B cell (primary cell): ENCODE data around the gene CISH. TPM values are rescaled to one million over a fixed set of nuclear protein-coding genes. Genes with fewer than 3 reads are reported as not detected.

Experiments used
- ATAC-seq: fragments of 200-7000 bp; cut with Tn5 transposase; one replicate; pipeline ENCODE4 v1.10.0; 2021; ENCODE audit warnings: low read depth, mild to moderate bottlenecking, moderate number of reproducible peaks, moderate library complexity
- CTCF ChIA-PET: fragments of 350-600 bp; sonication (Branson Sonifier 250); formaldehyde crosslinking; loops from one replicate; lab custom pipeline; 2021; ENCODE audit warnings: antibody characterized with exemption, inconsistent platforms; lab: Charles Lee
- POLR2A ChIA-PET: fragments of 350-600 bp; sonication (Branson Sonifier 250); formaldehyde crosslinking; loops from one replicate; lab custom pipeline; 2021; ENCODE audit warnings: antibody characterized with exemption; lab: Charles Lee
- DNase-seq: peaks from one replicate; pipeline ENCODE4 v3.0.0; 2013
- H2AFZ ChIP-seq: 2 replicates; pipeline ENCODE4 v1.6.1; 2012; ENCODE audit warnings: mild to moderate bottlenecking, low read depth, low read length; ENCODE audit not compliant: insufficient read depth, poor library complexity, severe bottlenecking
- H3K27ac ChIP-seq, 2 donors: 1 replicate in 1 of 2; 2 replicates in 1 of 2; pipeline ENCODE4 v1.5.1; 2012 to 2013; ENCODE audit warnings: low read length in 2 of 2, mild to moderate bottlenecking in 2 of 2, moderate library complexity in 1 of 2
- H3K27me3 ChIP-seq, 4 experiments: fragments of 200-600 bp in 1 of 4; sonication (generic) in 1 of 4; replicated peaks in 1 of 4; 1 replicate in 2 of 4; 2 replicates in 2 of 4; pipeline versions ENCODE4 v1.6.1 to v1.7.0; 2013 to 2016; ENCODE audit warnings: low read length in 3 of 4, mild to moderate bottlenecking in 2 of 4, mixed read lengths in 1 of 4, moderate library complexity in 1 of 4; ENCODE audit not compliant: insufficient read depth in 4 of 4, control insufficient read depth in 3 of 4; ENCODE audit errors: control extremely low read depth in 1 of 4
- H3K36me3 ChIP-seq, 2 experiments: replicated peaks in 1 of 2; 1 replicate in 1 of 2; 2 replicates in 1 of 2; pipeline versions ENCODE4 v1.6.1 to v1.7.1; 2013; ENCODE audit warnings: low read length in 1 of 2; ENCODE audit not compliant: insufficient read depth in 2 of 2, control insufficient read depth in 1 of 2; ENCODE audit errors: control extremely low read depth in 1 of 2, extremely low read depth in 1 of 2
- H3K4me1 ChIP-seq, 2 donors: fragments of 200-600 bp in 1 of 2; sonication (generic) in 1 of 2; 1 replicate in 1 of 2; 2 replicates in 1 of 2; pipeline versions ENCODE4 v1.5.1 to v1.6.1; 2013 to 2017; ENCODE audit warnings: low read length in 2 of 2; ENCODE audit not compliant: control insufficient read depth in 2 of 2, insufficient read depth in 2 of 2
- H3K4me2 ChIP-seq: replicated peaks from 2 replicates; pipeline ENCODE3; 2012; ENCODE audit warnings: mild to moderate bottlenecking, low read depth, low read length; ENCODE audit not compliant: poor library complexity, severe bottlenecking
- H3K4me3 ChIP-seq, 5 experiments: fragments of 200-600 bp in 1 of 5; sonication (generic) in 1 of 5; 1 replicate in 3 of 5; 2 replicates in 2 of 5; pipeline versions ENCODE4 v1.5.1 to v1.7.0; 2011 to 2016; ENCODE audit warnings: low read length in 4 of 5, mild to moderate bottlenecking in 4 of 5, low read depth in 2 of 5, control low read depth in 1 of 5, moderate library complexity in 1 of 5; ENCODE audit not compliant: insufficient read depth in 1 of 5; ENCODE audit errors: control extremely low read depth in 1 of 5, extremely low read depth in 1 of 5
- H3K79me2 ChIP-seq: fragments of 200-600 bp; sonication (generic); one replicate; pipeline ENCODE4 v1.6.0; 2016; ENCODE audit warnings: low read length; ENCODE audit not compliant: control insufficient read depth, insufficient read depth
- H3K9ac ChIP-seq: fragments of 200-600 bp; sonication (generic); 2 replicates; pipeline ENCODE4 v1.6.1; 2017; ENCODE audit warnings: mild to moderate bottlenecking, low read length, moderate library complexity
- H3K9me3 ChIP-seq, 3 donors: one replicate each; pipeline versions ENCODE4 v1.6.1 to v1.7.1; 2013; ENCODE audit warnings: low read length in 2 of 3; ENCODE audit not compliant: control insufficient read depth in 2 of 3, insufficient read depth in 1 of 3; ENCODE audit errors: control extremely low read depth in 1 of 3
- H4K20me1 ChIP-seq: 2 replicates; pipeline ENCODE4 v1.6.0; 2012; ENCODE audit warnings: mild to moderate bottlenecking, low read length; ENCODE audit not compliant: insufficient read depth, control insufficient read depth, poor library complexity, severe bottlenecking
- H3K27ac Mint-ChIP-seq: one replicate; pipeline ENCODE4 v1.8.0; 2021; ENCODE audit warnings: mixed read lengths
- H3K27me3 Mint-ChIP-seq: one replicate; pipeline ENCODE4 v1.8.0; 2021; ENCODE audit warnings: mixed read lengths
- H3K4me1 Mint-ChIP-seq: one replicate; pipeline ENCODE4 v1.8.0; 2021; ENCODE audit warnings: mixed read lengths
- H3K4me3 Mint-ChIP-seq: one replicate; pipeline ENCODE4 v1.8.0; 2021; ENCODE audit warnings: mixed read lengths
- H3K9me3 Mint-ChIP-seq: one replicate; pipeline ENCODE4 v1.8.0; 2022; ENCODE audit warnings: mixed read lengths; ENCODE audit not compliant: insufficient read depth
- EZH2 ChIP-seq: IDR thresholded peaks from 2 replicates; pipeline ENCODE4 v1.6.1; 2012; ENCODE audit warnings: borderline replicate concordance, low read depth, mild to moderate bottlenecking, moderate library complexity, low read length; ENCODE audit not compliant: insufficient read depth, poor library complexity, severe bottlenecking
- WGBS: methylation state at CpG from one replicate; pipeline ENCODE4 v1.1.5; 2013; ENCODE audit warnings: missing lambda C conversion rate; ENCODE audit not compliant: insufficient coverage; 5-methylcytosine and 5-hydroxymethylcytosine counted together
- intact Hi-C: fragments of 100-400 bp; cut with micrococcal nuclease; formaldehyde crosslinking; loops from one replicate; pipeline ENCODE4 v1.10.0; 2022
- polyA plus RNA-seq: library from polyadenylated mRNA; depleted of rRNA; stranded (reverse); fragments of >200 nt; gene quantifications from 2 replicates; pipeline ENCODE4 v1.2.3, GENCODE V29; 2012
- total RNA-seq, 2 donors: library from RNA; stranded (reverse); fragments of 120-200 nt in 1 of 2; gene quantifications; 1 replicate in 1 of 2; 2 replicates in 1 of 2; pipeline versions ENCODE4 v1.2.3 to v1.2.4, GENCODE V29; 2013 to 2022
- TF ChIP-seq, protein P1 (sequence below): fragments of 200-600 bp; IDR thresholded peaks from one replicate; pipeline ENCODE4 v1.8.0; 2022; ENCODE audit warnings: antibody characterized with exemption, mild to moderate bottlenecking

CISH gene
- total and polyA plus RNA-seq, 2 donors (not counting 1 experiment from before 2014, with no cell fraction given): 2.3 to 3.5 TPM

DNA sequence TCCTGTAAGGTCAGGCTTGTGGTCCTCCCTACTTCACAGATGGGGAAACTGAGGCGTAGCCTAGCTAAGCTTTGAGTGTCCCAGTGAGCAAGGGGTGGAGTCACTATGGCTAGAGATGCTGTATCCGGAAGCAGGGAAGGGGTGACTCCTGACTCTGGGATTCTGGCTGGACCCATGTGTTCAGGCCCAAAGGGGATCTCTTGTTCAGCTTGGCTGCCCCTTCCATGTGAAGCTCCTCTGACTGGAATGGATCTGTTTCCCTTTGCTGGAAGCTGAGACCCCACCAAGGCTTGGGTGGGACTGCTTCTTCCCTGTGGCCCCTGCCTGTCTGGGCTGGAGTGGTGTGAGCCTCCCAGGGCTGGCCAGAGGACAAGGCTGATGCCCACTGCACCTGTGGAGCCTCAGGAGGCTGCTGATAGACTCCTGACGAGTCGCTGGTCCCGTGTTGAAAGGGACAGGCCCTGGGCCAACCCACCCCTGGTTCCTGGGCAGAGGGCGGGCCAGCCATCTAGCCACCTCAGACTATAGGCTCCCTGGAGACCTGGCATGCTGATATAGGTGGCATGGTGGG lies 6.4 kb upstream of the CISH start:
- no peak for DNase-seq
- intact Hi-C loops: loop anchor here (1.0 to 10.0 kb wide), 2 partner anchors 253 to 1177 kb away; no protein-coding TSS in a partner anchor

More for the DNA sequence above, 6.4 kb upstream of the CISH start:
- ATAC-seq: no peak
- POLR2A ChIA-PET: interaction anchor here (0.7 kb wide), 1 partner anchor 14 kb away, joined by 3 read pairs; no protein-coding TSS in a partner anchor
- CTCF ChIA-PET: interaction anchor here (0.6 to 17.6 kb wide), 5 partner anchors 28 to 772 kb away, joined by 3 to 541 read pairs (median 3); partner anchors contain the start of genes C3orf18 and HEMK1
- no peaks in the 10 kb centered on the region for H3K27me3 Mint-ChIP-seq
- Histone ChIP-seq H3K27ac (peak overlapping the region in 1 of 2 donors; percentile 83), H3K36me3 (peaks cover 0 to 7% of the 10 kb centered on the region in 2 experiments), H3K79me2 (peaks cover 19% of the 10 kb centered on the region), H3K4me1 (peaks cover 28 to 45% of the 10 kb centered on the region in 2 donors), H3K4me2 (peak overlapping the region; percentile 96), H3K27me3 (no peaks in the 10 kb centered on the region), H4K20me1 (no peaks in the 10 kb centered on the region), H3K9me3 (no peaks in the 10 kb centered on the region), H3K4me3 (peak overlapping the region; percentile 70 to 92 (median 78)), H3K9ac (peak overlapping the region; percentile 81), H2AFZ (peak overlapping the region; percentile 92)
- H3K27ac Mint-ChIP-seq: peak overlapping the region; percentile 92
- peaks cover 50% of the 10 kb centered on the region for H3K4me1 Mint-ChIP-seq
- 11% methylated on average over 4 of the region's 6 CpGs for WGBS
- TF ChIP-seq EZH2: no peak
- TF ChIP-seq, protein P1, sequence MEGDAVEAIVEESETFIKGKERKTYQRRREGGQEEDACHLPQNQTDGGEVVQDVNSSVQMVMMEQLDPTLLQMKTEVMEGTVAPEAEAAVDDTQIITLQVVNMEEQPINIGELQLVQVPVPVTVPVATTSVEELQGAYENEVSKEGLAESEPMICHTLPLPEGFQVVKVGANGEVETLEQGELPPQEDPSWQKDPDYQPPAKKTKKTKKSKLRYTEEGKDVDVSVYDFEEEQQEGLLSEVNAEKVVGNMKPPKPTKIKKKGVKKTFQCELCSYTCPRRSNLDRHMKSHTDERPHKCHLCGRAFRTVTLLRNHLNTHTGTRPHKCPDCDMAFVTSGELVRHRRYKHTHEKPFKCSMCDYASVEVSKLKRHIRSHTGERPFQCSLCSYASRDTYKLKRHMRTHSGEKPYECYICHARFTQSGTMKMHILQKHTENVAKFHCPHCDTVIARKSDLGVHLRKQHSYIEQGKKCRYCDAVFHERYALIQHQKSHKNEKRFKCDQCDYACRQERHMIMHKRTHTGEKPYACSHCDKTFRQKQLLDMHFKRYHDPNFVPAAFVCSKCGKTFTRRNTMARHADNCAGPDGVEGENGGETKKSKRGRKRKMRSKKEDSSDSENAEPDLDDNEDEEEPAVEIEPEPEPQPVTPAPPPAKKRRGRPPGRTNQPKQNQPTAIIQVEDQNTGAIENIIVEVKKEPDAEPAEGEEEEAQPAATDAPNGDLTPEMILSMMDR: no peak
- H3K9me3 Mint-ChIP-seq: no peaks in the 10 kb centered on the region
- peak overlapping the region; percentile 86 for H3K4me3 Mint-ChIP-seq
